CD14-positive monocyte (primary cell): ENCODE measurements around the gene MTF1. TPM values are rescaled to one million over a fixed set of nuclear protein-coding genes. Genes with fewer than 3 reads are reported as not detected.
A peak's percentile ranks its signal among the peaks of the same experiment; 100 is the strongest.

Experiments
- DNase-seq, 3 donors: peaks; one replicate each; pipeline ENCODE4 v3.0.0-alpha.2; 2011 to 2022
- H2AFZ ChIP-seq: 2 replicates; pipeline ENCODE4 v1.6.0; 2012; ENCODE audit warnings: mild to moderate bottlenecking, low read depth, low read length, inconsistent platforms; ENCODE audit not compliant: insufficient read depth, poor library complexity, severe bottlenecking
- H3K27ac ChIP-seq, 2 donors: 1 replicate in 1 of 2; 2 replicates in 1 of 2; pipeline ENCODE4 v1.5.1; 2012 to 2013; ENCODE audit warnings: low read length in 2 of 2, control low read depth in 1 of 2, inconsistent platforms in 1 of 2, low read depth in 1 of 2, mild to moderate bottlenecking in 1 of 2
- H3K27me3 ChIP-seq, 2 donors: one replicate each; pipeline versions ENCODE4 v1.6.0 to v1.6.1; 2011 to 2013; ENCODE audit warnings: low read length in 2 of 2; ENCODE audit not compliant: control insufficient read depth in 2 of 2, insufficient read depth in 2 of 2
- H3K36me3 ChIP-seq, 2 donors: replicated peaks in 1 of 2; 1 replicate in 1 of 2; 2 replicates in 1 of 2; pipeline versions ENCODE4 v1.5.1 to v1.6.1; 2012 to 2013; ENCODE audit warnings: low read length in 2 of 2, control low read depth in 1 of 2, inconsistent platforms in 1 of 2, mild to moderate bottlenecking in 1 of 2; ENCODE audit not compliant: insufficient read depth in 2 of 2, control insufficient read depth in 1 of 2
- H3K4me1 ChIP-seq, 2 donors: 1 replicate in 1 of 2; 2 replicates in 1 of 2; pipeline versions ENCODE4 v1.5.1 to v1.6.1; 2012 to 2013; ENCODE audit warnings: low read length in 2 of 2, control low read depth in 1 of 2, inconsistent platforms in 1 of 2, mild to moderate bottlenecking in 1 of 2, moderate library complexity in 1 of 2; ENCODE audit not compliant: insufficient read depth in 2 of 2, control insufficient read depth in 1 of 2
- H3K4me2 ChIP-seq: replicated peaks from 2 replicates; pipeline ENCODE3; 2012; ENCODE audit warnings: low read length, moderate library complexity, mild to moderate bottlenecking; ENCODE audit not compliant: poor library complexity, severe bottlenecking; ENCODE audit errors: extremely low read depth
- H3K4me3 ChIP-seq, 3 experiments: fragments of 200-600 bp in 1 of 3; sonication (generic) in 1 of 3; replicated peaks in 1 of 3; 1 replicate in 2 of 3; 2 replicates in 1 of 3; pipeline ENCODE4 v1.5.1; 2011 to 2013; ENCODE audit warnings: low read length in 3 of 3, mild to moderate bottlenecking in 3 of 3, control low read depth in 2 of 3, low read depth in 2 of 3, inconsistent platforms in 1 of 3, moderate library complexity in 1 of 3
- H3K79me2 ChIP-seq: 2 replicates; pipeline ENCODE4 v1.6.0; 2012; ENCODE audit warnings: mild to moderate bottlenecking, control low read depth, inconsistent platforms, low read length, moderate library complexity; ENCODE audit not compliant: insufficient read depth
- H3K9ac ChIP-seq: 2 replicates; pipeline ENCODE4 v1.6.0; 2017; ENCODE audit warnings: low read length, mild to moderate bottlenecking; ENCODE audit not compliant: insufficient read depth, poor library complexity, severe bottlenecking
- H3K9me3 ChIP-seq, 2 donors: replicated peaks in 1 of 2; 1 replicate in 1 of 2; 2 replicates in 1 of 2; pipeline versions ENCODE4 v1.5.1 to v1.6.1; 2012 to 2013; ENCODE audit warnings: low read length in 2 of 2, control low read depth in 1 of 2; ENCODE audit not compliant: control insufficient read depth in 1 of 2, insufficient read depth in 1 of 2
- H4K20me1 ChIP-seq: 2 replicates; pipeline ENCODE4 v1.6.0; 2012; ENCODE audit warnings: mild to moderate bottlenecking, low read length, control low read depth, moderate library complexity; ENCODE audit not compliant: insufficient read depth
- H3K27ac Mint-ChIP-seq, 7 donors: one replicate each; pipeline ENCODE4 v1.8.0; 2020; ENCODE audit warnings: mild to moderate bottlenecking in 7 of 7, mixed read lengths in 7 of 7, moderate library complexity in 6 of 7, inconsistent platforms in 2 of 7
- H3K27me3 Mint-ChIP-seq, 3 donors: one replicate each; pipeline ENCODE4 v1.8.0; 2021 to 2022; ENCODE audit warnings: low read depth in 3 of 3, mild to moderate bottlenecking in 3 of 3, mixed read lengths in 3 of 3, moderate library complexity in 3 of 3, inconsistent platforms in 1 of 3
- H3K36me3 Mint-ChIP-seq, 2 donors: one replicate each; pipeline ENCODE4 v1.8.0; 2020; ENCODE audit warnings: mixed read lengths in 2 of 2, inconsistent platforms in 1 of 2, mild to moderate bottlenecking in 1 of 2
- H3K4me1 Mint-ChIP-seq: one replicate; pipeline ENCODE4 v1.8.0; 2020; ENCODE audit warnings: mild to moderate bottlenecking, mixed read lengths
- H3K4me3 Mint-ChIP-seq, 2 donors: one replicate each; pipeline ENCODE4 v1.8.0; 2020; ENCODE audit warnings: mild to moderate bottlenecking in 2 of 2, mixed read lengths in 2 of 2, moderate library complexity in 1 of 2
- H3K9me3 Mint-ChIP-seq, 7 donors: one replicate each; pipeline ENCODE4 v1.8.0; 2020 to 2022; ENCODE audit warnings: mixed read lengths in 7 of 7, mild to moderate bottlenecking in 6 of 7, moderate library complexity in 6 of 7, inconsistent platforms in 2 of 7
- CTCF ChIP-seq: fragments of 200-600 bp; IDR thresholded peaks from one replicate; pipeline ENCODE4 v1.8.0; 2022; ENCODE audit warnings: antibody characterized with exemption, mild to moderate bottlenecking
- WGBS: methylation state at CpG from one replicate; pipeline ENCODE4 v1.1.5; 2013; ENCODE audit warnings: missing lambda C conversion rate; ENCODE audit not compliant: insufficient coverage; 5-methylcytosine and 5-hydroxymethylcytosine counted together
- intact Hi-C, 2 donors: fragments of 100-400 bp; cut with micrococcal nuclease; formaldehyde crosslinking; loops; one replicate each; pipeline versions ENCODE4 v1.15.0 to v1.15.1; 2023
- polyA plus RNA-seq, 3 donors: library from polyadenylated mRNA; depleted of rRNA in 1 of 3; unstranded in 2 of 3; stranded (reverse) in 1 of 3; fragments of 300-500 nt in 2 of 3; fragments of >200 nt in 1 of 3; fragmentation: Illumina TruSeq in 2 of 3; gene quantifications; 1 replicate in 2 of 3; 2 replicates in 1 of 3; pipeline ENCODE4 v1.2.3, GENCODE V29; 2012 to 2021

The MTF1 gene
- polyA plus RNA-seq, 3 donors, result 17.1 to 41.0 (median 29.6) TPM

GRCh38 chr1:37811027-37811655 lies 48.3 kb downstream of the MTF1 start:
- peak overlapping the region in 1 of 2 donors; percentile 9 for H3K27ac ChIP-seq
- intact Hi-C loops, result loop anchor here in 1 of 2 donors (10.0 kb wide), 1 partner anchor 194 kb away; the partner anchor contains the start of gene FHL3
- H3K9me3 Mint-ChIP-seq, result no peaks in the 10 kb centered on the region
- peaks cover 82% of the 10 kb centered on the region for H3K79me2 ChIP-seq
- H3K27ac Mint-ChIP-seq, result peak overlapping the region in 6 of 7 donors; percentile 22 to 50 (median 38)
- peaks cover 54% of the 10 kb centered on the region for H3K4me1 Mint-ChIP-seq
- no peak overlapping the region for H3K4me3 Mint-ChIP-seq
- no CpG with 5 or more reads among the region's 7 CpGs for WGBS
- H3K4me3 ChIP-seq, result no peak overlapping the region
- peaks cover 18 to 61% of the 10 kb centered on the region in 2 donors for H3K4me1 ChIP-seq
- H3K27me3 ChIP-seq, result no peaks in the 10 kb centered on the region
- peak; percentile 65 to 81 (median 80) for DNase-seq
- H3K9me3 ChIP-seq, result no peaks in the 10 kb centered on the region
- no peak overlapping the region for H2AFZ ChIP-seq
- no peak overlapping the region for H3K9ac ChIP-seq
- peaks cover 46 to 60% of the 10 kb centered on the region in 2 donors for H3K36me3 Mint-ChIP-seq
- H3K4me2 ChIP-seq, result no peak overlapping the region
- peaks cover 23 to 51% of the 10 kb centered on the region in 2 donors for H3K36me3 ChIP-seq
- H3K27me3 Mint-ChIP-seq, result no peaks in the 10 kb centered on the region
- TF ChIP-seq CTCF, result peak; percentile 97
- peaks cover 84% of the 10 kb centered on the region for H4K20me1 ChIP-seq

GRCh38 chr1:37809942-37810341 lies 49.5 kb downstream of the MTF1 start:
- H3K9me3 Mint-ChIP-seq, result no peaks in the 10 kb centered on the region
- intact Hi-C loops, result loop anchor here (2.0 to 10.0 kb wide), 4 partner anchors 49 to 195 kb away; partner anchors contain the start of genes CDCA8 (in 2 of the 2), FHL3 (in 1 of the 2) and MTF1 (in 1 of the 2)
- 100% methylated on average over 1 of the region's 2 CpGs for WGBS
- peaks cover 80% of the 10 kb centered on the region for H4K20me1 ChIP-seq
- no peak overlapping the region for H3K4me3 ChIP-seq
- H3K27me3 Mint-ChIP-seq, result no peaks in the 10 kb centered on the region
- H3K9me3 ChIP-seq, result no peaks in the 10 kb centered on the region
- peak overlapping the region in 3 of 7 donors; percentile 19 to 55 (median 25) for H3K27ac Mint-ChIP-seq
- peaks cover 45 to 60% of the 10 kb centered on the region in 2 donors for H3K36me3 Mint-ChIP-seq
- peaks cover 80% of the 10 kb centered on the region for H3K79me2 ChIP-seq
- no peak overlapping the region for H3K4me2 ChIP-seq
- no peak overlapping the region for H3K4me3 Mint-ChIP-seq
- H3K4me1 Mint-ChIP-seq, result peaks cover 54% of the 10 kb centered on the region
- H3K9ac ChIP-seq, result no peak overlapping the region
- peak overlapping the region in 1 of 2 donors; percentile 9 for H3K27ac ChIP-seq
- no peak for TF ChIP-seq CTCF
- no peak overlapping the region for H2AFZ ChIP-seq
- H3K27me3 ChIP-seq, result no peaks in the 10 kb centered on the region
- no peak for DNase-seq
- H3K4me1 ChIP-seq, result peaks cover 18 to 61% of the 10 kb centered on the region in 2 donors
- peaks cover 22 to 51% of the 10 kb centered on the region in 2 donors for H3K36me3 ChIP-seq
